Measurements from ENCODE around the gene KRTAP12-1.
"Not testable (repeated sequence)": the region's sequence is repeated elsewhere in the genome, so short reads cannot be mapped to it uniquely, and the experiment has no call there.

The KRTAP12-1 gene

DNA sequence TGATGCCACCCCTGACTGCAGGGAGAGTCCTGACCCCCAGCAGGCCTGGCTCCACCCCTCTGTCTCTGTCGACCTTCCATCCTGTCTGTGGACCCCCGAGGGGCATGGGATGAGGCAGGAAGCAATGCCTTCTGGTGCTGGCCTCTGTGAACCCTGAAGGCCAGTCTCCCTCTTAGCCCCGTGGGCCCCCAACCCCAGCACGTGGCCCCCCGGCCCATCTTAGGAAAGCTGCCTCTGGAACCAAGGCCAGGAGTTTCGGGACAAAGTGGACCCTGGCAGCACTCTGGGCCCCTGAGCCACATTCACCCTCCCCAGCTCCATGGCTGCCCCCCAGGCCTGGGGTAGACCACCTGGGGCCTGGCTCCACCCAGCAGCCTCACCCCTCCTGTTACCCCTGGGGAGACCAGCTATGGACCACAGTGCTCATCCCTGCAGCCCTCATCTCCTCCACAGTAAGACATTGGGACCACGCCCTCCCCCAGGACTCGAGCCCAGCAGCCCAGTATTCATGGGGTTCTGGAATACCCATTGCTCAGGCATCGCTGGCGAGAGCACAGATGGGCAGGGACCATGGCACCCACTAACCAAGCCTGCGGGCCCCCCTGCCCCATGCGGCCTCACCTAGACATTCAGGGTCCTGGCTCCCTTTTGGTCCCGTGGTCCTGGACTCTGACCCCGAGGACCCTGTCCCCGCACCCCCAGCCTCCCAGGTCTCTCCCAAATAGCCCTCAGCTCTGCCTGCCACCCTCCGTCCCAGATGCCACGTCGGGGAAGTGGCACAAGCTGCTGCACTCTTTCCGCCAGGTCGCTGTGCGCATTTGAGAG is 43.2 kb downstream of the KRTAP12-1 start:
- not testable (repeated sequence) for DNase-seq

DNA sequence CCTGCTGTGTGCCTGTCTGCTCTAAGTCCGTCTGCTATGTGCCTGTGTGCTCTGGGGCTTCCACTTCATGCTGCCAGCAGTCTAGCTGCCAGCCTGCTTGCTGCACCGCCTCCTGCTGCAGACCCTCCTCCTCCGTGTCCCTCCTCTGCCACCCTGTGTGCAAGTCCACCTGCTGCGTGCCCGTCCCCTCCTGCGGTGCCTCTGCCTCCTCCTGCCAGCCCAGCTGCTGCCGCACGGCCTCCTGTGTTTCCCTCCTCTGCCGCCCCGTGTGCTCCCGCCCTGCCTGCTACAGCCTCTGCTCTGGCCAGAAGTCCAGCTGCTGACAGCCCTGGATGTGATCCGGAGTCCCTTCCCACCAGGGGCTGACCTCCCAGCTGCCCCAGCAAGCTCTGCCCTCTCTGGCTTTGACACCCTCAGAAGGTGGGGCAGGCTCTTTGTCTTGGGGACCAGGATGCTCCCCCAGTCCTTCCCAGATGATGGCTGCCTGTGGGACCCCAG is 44.1 kb downstream of the KRTAP12-1 start:
- not testable (repeated sequence) for DNase-seq

DNA sequence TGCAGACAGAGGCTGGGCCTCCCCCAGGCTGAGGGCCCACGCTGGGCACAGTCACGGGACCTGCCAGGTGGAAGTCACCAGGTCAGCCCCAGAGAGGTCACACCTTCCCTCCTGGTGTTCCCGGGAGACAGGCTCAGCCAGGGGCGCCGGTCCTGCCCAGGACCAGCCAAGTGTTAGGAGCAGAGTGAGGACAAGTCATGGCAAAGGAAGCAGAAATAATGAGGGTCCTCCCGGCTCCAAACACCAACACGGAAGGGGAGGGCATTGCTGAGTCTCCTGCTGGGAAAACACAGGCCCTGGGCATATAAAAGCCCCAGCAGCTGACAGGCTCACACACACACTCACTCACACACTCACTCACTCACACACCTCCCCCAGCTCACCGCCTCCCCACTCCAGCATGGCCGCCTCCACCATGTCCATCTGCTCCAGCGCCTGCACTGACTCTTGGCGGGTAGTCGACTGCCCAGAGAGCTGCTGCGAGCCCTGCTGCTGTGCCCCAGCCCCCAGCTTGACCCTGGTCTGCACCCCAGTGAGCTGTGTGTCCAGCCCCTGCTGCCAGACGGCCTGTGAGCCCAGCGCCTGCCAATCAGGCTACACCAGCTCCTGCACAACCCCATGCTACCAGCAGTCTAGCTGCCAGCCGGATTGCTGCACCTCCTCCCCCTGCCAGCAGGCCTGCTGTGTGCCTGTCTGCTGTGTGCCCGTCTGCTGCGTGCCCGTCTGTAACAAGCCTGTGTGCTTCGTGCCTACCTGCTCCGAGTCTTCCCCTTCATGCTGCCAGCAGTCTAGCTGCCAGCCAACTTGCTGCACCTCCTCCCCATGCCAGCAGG is 44.7 kb downstream of the KRTAP12-1 start, which contains the start of gene KRTAP10-10:
Gene KRTAP10-10 (plus strand): TSS at position 339 of the 833 bp plus-strand sequence. CDS start 62 bp downstream, at position 401.
- DNase-seq, result no peak

DNA sequence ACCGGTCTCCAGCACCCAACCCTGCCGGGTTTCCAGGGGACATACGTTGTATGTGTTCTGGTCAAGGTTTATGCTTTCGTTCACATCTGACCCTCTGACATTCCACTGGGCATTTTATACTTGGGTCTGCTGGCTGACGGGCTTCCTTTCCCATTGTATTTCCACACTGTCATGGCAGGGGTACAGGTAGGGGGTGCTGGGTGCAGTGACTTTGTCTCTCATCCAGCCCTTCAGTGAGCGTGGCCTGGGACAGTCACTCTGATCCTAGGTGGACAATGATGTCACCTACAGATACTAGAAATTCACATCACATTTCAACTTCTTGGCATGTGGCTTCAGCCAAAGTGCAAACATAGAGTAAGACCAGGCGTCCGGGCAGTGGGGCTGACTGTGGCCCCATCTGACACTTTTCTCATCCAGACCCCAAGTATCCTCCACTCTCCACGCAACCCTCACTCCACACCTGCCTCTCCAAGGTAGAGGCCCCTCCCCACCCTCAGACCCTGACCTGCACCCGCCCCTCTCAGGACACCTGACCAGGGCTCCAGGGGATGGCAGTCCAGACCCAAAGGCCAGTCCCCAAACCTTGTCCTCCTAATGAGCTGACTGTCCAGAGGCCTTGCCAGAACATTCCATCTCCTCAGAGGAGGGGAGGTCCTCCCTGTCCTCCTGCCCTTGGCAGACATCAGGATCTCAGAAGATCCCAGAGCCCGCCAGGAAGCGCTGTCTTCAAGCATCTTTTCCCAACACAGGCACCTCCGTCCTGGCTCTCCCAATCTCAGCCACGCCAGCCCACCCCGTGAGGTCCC is 45.5 kb downstream of the KRTAP12-1 start:
- no peak for DNase-seq

DNA sequence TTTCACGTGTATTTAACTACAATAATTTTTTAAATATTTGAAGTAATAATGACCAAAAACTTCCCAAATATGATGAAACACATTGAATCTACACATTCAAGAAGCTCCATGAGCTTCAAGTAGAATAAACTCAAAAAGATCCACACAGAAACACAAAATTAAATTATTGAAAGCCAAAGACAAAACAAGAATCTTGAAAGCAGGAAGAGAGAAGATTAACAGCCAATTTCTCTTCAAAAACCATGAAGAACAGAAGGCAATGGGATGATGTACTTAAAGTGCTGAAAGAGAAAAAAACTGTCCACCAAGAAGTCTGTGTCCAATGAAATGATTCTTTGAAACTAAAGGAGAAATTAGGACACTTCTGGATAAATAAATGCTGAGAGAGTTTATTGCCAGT is 49.9 kb downstream of the KRTAP12-1 start:
- DNase-seq, result no peak
